WTC11 (cell line): Measurements from ENCODE around the gene WDFY4.

Experiments used
- ELF4 ChIP-seq: sonication (generic); formaldehyde crosslinking; IDR thresholded peaks from 2 replicates; pipeline ENCODE4 v1.8.1; 2022; ENCODE audit warnings: low read depth, mild to moderate bottlenecking, moderate library complexity, missing genetic modification reagents
- JUN ChIP-seq: sonication (generic); formaldehyde crosslinking; IDR thresholded peaks from 2 replicates; pipeline ENCODE4 v1.8.0; 2023; ENCODE audit warnings: mild to moderate bottlenecking, missing genetic modification reagents
- MYBL2 ChIP-seq: sonication (generic); formaldehyde crosslinking; IDR thresholded peaks from 2 replicates; pipeline ENCODE4 v1.8.1; 2023; ENCODE audit warnings: mild to moderate bottlenecking, moderate library complexity, missing genetic modification reagents
- NFE2L1 ChIP-seq: sonication (generic); formaldehyde crosslinking; IDR thresholded peaks from 2 replicates; pipeline ENCODE4 v1.8.1; 2023; ENCODE audit warnings: missing genetic modification reagents
- ZNF263 ChIP-seq: sonication (generic); formaldehyde crosslinking; IDR thresholded peaks from 2 replicates; pipeline ENCODE4 v1.8.1; 2022; ENCODE audit warnings: low read depth, mild to moderate bottlenecking, moderate library complexity, missing genetic modification reagents
- TF ChIP-seq, protein P1 (sequence below): fragments of 200-600 bp; IDR thresholded peaks from 2 replicates; pipeline ENCODE4 v1.8.0; 2022; ENCODE audit warnings: antibody characterized with exemption
- TF ChIP-seq, protein P2 (sequence below): sonication (generic); formaldehyde crosslinking; conservative IDR thresholded peaks from 2 replicates; pipeline ENCODE4 v1.8.1; 2022; ENCODE audit warnings: mild to moderate bottlenecking, missing genetic modification reagents
- TF ChIP-seq, protein P3 (sequence below): sonication (generic); formaldehyde crosslinking; IDR thresholded peaks from 2 replicates; pipeline ENCODE4 v1.8.1; 2022; ENCODE audit warnings: mild to moderate bottlenecking, moderate library complexity, missing genetic modification reagents
- TF ChIP-seq, protein P4 (sequence below): sonication (generic); formaldehyde crosslinking; IDR thresholded peaks from 2 replicates; pipeline ENCODE4 v1.8.1; 2023; ENCODE audit warnings: mild to moderate bottlenecking, missing genetic modification reagents, borderline replicate concordance
- TF ChIP-seq, protein P5 (sequence below): sonication (generic); formaldehyde crosslinking; IDR thresholded peaks from 2 replicates; pipeline ENCODE4 v1.8.1; 2022; ENCODE audit warnings: mild to moderate bottlenecking, missing genetic modification reagents, moderate library complexity, borderline replicate concordance
- TF ChIP-seq, protein P6 (sequence below): sonication (generic); formaldehyde crosslinking; IDR thresholded peaks from 2 replicates; pipeline ENCODE4 v1.8.1; 2023; ENCODE audit warnings: mild to moderate bottlenecking, moderate library complexity, missing genetic modification reagents

DNA sequence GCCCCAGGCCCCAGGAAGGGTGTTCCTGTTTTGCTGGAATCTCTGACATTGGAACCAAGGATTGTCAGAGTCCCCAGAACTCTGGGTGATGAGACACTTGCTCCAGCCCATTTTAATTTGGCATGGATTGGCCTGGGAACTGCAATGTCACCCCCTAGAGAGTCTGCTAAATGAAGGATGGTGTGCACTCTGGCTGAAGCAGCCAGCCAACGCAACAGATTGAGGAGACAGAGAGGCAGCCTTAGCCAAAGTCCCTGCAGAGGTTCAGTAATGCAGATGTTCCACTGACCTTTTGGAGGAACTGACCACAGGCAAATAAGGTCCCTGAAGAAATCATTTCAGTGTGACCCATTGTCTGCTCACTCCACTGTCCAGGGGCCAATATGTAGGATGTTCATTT, 241.6 kb downstream of the WDFY4 start:
- TF ChIP-seq NFE2L1 (CRISPR knock-in tag) (no peak), ZNF263 (CRISPR knock-in tag) (no peak), ELF4 (no peak), MYBL2 (no peak), JUN (CRISPR knock-in tag) (no peak)
- TF ChIP-seq, protein P1, sequence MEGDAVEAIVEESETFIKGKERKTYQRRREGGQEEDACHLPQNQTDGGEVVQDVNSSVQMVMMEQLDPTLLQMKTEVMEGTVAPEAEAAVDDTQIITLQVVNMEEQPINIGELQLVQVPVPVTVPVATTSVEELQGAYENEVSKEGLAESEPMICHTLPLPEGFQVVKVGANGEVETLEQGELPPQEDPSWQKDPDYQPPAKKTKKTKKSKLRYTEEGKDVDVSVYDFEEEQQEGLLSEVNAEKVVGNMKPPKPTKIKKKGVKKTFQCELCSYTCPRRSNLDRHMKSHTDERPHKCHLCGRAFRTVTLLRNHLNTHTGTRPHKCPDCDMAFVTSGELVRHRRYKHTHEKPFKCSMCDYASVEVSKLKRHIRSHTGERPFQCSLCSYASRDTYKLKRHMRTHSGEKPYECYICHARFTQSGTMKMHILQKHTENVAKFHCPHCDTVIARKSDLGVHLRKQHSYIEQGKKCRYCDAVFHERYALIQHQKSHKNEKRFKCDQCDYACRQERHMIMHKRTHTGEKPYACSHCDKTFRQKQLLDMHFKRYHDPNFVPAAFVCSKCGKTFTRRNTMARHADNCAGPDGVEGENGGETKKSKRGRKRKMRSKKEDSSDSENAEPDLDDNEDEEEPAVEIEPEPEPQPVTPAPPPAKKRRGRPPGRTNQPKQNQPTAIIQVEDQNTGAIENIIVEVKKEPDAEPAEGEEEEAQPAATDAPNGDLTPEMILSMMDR = no peak
- TF ChIP-seq, protein P2, sequence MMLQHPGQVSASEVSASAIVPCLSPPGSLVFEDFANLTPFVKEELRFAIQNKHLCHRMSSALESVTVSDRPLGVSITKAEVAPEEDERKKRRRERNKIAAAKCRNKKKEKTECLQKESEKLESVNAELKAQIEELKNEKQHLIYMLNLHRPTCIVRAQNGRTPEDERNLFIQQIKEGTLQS (CRISPR knock-in tag) = no peak
- TF ChIP-seq, protein P3, sequence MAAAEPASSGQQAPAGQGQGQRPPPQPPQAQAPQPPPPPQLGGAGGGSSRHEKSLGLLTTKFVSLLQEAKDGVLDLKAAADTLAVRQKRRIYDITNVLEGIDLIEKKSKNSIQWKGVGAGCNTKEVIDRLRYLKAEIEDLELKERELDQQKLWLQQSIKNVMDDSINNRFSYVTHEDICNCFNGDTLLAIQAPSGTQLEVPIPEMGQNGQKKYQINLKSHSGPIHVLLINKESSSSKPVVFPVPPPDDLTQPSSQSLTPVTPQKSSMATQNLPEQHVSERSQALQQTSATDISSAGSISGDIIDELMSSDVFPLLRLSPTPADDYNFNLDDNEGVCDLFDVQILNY (CRISPR knock-in tag) = no peak
- TF ChIP-seq, protein P4, sequence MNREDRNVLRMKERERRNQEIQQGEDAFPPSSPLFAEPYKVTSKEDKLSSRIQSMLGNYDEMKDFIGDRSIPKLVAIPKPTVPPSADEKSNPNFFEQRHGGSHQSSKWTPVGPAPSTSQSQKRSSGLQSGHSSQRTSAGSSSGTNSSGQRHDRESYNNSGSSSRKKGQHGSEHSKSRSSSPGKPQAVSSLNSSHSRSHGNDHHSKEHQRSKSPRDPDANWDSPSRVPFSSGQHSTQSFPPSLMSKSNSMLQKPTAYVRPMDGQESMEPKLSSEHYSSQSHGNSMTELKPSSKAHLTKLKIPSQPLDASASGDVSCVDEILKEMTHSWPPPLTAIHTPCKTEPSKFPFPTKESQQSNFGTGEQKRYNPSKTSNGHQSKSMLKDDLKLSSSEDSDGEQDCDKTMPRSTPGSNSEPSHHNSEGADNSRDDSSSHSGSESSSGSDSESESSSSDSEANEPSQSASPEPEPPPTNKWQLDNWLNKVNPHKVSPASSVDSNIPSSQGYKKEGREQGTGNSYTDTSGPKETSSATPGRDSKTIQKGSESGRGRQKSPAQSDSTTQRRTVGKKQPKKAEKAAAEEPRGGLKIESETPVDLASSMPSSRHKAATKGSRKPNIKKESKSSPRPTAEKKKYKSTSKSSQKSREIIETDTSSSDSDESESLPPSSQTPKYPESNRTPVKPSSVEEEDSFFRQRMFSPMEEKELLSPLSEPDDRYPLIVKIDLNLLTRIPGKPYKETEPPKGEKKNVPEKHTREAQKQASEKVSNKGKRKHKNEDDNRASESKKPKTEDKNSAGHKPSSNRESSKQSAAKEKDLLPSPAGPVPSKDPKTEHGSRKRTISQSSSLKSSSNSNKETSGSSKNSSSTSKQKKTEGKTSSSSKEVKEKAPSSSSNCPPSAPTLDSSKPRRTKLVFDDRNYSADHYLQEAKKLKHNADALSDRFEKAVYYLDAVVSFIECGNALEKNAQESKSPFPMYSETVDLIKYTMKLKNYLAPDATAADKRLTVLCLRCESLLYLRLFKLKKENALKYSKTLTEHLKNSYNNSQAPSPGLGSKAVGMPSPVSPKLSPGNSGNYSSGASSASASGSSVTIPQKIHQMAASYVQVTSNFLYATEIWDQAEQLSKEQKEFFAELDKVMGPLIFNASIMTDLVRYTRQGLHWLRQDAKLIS (CRISPR knock-in tag) = no peak
- TF ChIP-seq, protein P5, sequence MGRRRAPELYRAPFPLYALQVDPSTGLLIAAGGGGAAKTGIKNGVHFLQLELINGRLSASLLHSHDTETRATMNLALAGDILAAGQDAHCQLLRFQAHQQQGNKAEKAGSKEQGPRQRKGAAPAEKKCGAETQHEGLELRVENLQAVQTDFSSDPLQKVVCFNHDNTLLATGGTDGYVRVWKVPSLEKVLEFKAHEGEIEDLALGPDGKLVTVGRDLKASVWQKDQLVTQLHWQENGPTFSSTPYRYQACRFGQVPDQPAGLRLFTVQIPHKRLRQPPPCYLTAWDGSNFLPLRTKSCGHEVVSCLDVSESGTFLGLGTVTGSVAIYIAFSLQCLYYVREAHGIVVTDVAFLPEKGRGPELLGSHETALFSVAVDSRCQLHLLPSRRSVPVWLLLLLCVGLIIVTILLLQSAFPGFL (CRISPR knock-in tag) = no peak
- TF ChIP-seq, protein P6, sequence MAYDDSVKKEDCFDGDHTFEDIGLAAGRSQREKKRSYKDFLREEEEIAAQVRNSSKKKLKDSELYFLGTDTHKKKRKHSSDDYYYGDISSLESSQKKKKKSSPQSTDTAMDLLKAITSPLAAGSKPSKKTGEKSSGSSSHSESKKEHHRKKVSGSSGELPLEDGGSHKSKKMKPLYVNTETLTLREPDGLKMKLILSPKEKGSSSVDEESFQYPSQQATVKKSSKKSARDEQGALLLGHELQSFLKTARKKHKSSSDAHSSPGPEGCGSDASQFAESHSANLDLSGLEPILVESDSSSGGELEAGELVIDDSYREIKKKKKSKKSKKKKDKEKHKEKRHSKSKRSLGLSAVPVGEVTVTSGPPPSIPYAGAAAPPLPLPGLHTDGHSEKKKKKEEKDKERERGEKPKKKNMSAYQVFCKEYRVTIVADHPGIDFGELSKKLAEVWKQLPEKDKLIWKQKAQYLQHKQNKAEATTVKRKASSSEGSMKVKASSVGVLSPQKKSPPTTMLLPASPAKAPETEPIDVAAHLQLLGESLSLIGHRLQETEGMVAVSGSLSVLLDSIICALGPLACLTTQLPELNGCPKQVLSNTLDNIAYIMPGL (CRISPR knock-in tag) = no peak
